GM18858 (cell line): ENCODE measurements around the gene FAM120B.
"Not testable (repeated sequence)": the region's sequence is repeated elsewhere in the genome, so short reads cannot be mapped to it uniquely, and the experiment has no call there.

Experiments
- ATAC-seq: cut with Tn5 transposase; IDR thresholded peaks from one replicate; pipeline ENCODE4 v1.9.1; 2021; ENCODE audit not compliant: unreplicated experiment

Gene FAM120B

DNA sequence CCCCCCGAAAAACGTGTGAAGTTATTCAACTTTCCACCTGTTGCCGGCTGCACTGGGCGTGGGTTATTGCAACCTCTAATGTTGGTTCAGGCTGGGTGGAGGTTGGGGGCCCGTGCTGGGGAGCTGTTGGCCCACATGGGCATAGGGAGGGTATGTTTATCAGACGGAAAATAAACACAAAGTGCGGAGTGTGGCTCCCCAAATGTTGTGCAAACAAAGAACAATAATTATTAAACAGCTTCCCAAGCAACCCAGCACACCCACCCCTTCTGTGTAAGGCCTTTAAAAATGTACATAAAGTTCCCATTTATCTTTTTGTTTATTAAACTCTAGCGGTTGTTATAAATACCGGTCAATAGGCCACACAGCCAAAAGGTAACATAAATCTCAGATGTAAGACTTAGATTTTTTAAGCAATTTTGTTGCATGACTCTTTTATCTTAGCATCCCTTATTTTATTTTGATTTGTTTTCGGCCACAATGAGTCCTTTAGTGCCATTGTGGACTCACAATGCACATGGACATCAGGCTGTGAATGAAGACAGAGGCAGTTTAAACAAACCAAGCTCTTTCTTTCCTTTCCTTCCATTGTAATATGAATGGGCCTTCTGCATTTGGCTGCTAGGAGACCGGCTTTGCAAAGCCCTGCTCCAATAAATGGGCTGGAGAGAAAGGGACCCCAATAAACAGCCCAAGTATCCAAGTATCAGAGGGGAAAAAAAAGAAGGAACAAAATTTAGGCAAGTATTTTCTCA, 8.8 kb upstream of the FAM120B start:
- ATAC-seq: no peak

DNA sequence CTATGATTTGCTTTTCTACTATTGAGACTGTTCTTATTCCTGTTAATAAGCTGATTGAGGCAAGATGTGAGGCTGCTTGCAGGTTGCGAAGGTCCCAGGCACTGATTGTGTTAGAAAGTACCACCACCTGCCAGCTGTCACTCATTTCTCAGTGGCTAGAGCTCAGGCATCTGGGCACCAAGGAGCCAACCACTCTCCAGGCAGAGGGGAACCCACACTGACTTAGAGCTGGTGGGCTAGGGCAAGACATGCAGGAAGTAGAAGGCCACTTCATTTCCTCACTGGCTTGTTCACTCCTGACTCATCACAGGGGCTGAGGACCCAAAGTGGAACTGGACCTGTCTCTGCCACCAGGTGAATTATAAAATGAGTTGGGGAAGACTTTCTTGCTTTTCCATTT, 7.9 kb upstream of the FAM120B start:
- ATAC-seq: no peak

DNA sequence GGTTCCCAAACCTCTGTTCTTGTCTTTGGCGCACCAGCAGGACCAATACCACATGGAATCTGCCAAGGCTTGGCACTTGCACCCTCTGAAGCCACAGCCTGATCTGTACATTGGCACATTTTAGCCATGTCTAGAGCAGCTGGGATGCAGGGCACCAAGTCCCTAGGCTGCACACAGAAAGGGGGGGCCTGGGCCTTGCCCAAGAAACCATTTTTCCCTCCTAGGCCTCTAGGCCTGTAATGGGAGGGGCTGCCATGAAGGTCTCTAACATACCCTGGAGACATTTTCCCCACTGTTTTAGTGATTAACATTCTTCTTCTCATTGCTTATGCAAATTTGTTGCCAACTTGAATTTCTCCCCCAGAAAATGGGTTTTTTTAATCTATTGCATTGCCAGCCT, 5.4 kb upstream of the FAM120B start:
- no peak for ATAC-seq

DNA sequence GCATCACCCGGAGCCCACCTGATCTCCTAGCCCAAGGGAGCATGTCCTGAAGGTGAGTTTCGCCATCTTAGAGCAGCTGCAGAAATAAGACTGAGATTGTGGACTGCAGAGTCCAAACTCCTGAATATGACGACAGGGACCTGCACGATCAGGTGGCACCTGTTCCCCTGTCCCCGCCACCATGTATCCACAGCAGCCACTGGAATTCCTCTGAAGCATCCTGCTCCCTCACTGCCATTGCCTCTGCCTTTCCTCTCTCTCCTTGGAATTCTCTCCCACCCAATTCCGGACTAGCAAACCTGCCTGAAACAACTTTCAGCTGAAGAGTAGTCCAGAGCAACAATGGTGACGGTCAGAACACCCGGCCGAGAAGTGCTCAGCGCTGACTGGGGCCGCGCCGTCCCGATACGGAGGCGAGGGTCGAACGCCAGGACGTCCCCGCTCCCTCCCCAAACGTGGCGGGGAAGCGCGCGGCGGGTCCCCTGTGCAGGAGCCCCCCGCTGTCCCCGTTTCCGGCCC, 694 bp upstream of the FAM120B start:
- ATAC-seq: peak; percentile 5

DNA sequence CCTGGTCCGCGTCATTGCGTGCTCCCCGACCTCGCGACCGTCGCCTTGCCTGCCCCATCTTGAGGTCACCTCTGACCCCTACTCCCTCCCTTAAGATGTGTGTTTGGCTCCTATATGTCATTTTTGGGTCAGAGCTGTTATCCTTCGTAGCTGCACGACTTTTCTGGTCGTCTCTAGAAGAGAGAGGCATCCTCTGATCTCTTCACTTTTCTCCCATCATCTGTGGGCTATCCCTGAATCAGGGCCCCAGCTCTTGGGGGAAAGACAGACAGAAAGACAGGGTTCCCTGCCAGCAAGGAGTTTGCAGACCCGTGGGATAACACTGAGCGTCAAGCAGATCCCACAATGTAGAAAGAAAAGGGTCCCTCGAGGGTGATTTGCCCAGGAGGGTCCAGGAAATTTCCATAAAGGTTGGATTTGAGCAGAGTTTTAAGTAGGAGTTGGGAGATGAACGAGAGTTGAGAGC, 555 bp downstream of the FAM120B start:
- ATAC-seq: no peak

DNA sequence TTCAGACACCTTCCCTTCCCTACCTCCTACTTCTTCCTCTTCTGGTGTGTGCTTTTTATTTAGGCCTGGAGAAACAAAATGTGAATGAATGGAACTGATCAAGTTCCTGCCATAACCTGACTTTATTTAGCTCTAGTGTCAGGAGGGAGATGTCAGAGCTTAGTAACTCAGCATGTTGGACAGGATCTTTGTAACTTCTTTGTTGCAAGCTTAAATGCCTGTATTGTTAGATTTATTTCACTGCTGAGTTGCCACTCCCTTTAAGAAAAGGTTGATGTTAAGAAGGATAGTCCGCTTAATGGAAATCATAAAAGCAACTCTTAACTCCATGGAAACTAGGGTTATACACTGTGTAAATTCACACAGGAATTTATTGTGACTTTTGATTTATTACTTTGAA, 2.2 kb downstream of the FAM120B start:
- ATAC-seq: no peak

DNA sequence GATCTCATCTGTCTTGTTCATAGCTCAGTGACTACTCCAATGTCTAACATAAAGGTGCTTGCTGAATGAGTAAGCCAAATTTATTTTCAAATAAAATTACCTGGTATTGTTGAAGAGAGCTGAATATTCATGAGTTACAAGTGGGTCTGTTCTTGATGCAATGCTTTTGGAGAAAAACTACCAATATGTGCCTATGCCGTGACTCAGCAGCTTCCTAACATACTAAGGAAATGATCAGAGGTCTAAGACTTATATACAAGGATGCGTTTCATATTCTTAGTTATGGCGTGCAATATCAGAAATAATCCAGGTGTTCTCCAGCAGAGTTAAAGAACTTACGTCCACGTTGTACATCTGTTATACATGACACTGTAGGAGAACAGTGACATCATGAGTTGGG, 5.1 kb downstream of the FAM120B start:
- no peak for ATAC-seq

DNA sequence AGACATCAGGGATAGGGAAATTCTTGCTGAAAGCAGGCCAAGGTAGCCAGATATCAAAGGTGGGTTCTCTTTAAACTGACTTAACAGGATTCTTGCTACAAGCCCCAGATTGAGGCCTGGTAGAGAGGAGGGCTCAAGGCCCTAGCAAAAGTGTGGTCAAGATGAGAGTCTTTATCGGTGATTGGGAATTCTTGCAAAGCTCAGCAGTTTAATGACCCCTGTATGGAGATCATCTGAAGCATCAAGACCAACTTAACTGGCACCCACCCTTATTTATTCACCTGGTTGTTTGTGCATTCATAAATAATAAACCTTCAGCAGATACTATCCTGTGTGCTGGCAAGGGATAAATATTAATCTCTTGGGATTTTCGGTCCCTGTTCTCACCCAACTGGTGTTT, 6.3 kb downstream of the FAM120B start:
- ATAC-seq: no peak

DNA sequence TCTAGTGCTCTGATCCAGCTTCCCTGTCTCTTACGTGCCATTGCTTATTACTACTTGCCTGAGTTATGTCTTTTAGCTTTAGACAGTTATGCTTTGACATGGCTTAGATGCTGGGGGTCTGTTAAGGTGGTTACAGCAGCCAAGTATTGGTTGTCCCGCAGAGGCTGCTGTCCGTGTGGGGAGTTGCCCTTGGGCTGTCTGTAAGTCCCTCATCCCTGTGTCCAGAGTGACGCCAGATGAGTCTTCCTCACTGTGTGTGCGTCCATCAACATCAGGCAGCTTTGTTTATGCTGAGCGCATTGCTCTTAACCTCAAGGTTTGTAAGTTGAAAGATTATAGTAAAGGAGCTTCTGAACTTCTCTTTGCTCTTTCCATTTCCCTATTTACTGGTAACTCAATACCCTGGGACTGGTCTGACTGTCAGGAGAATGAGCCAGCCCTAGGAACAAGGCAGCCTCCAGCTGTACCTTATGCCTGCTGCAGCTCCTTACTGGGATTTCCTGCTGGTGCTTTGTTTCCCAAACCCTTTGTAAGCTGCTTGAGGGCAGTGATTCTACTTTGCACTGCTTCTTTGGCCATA, 7.2 kb downstream of the FAM120B start:
- no peak for ATAC-seq

DNA sequence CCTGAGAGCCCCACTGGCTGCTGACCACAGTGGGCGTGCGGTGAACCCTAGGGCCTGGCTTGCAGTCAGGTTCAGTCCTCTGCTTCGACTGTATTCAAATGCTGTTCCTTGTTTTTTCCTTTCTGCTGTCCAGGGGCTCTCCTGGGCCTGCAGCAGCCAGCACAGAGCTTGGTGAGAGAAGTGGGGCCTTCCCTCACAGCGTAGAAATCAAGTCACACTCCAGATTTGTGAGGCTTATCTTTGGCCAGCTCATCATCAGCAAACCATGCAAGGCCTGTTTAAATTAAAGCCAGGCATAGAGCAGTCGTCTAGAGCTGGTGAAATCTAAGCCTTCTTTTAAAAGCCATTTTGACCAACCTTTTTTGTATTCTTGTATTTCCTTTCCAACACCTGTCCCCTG, 8.4 kb downstream of the FAM120B start:
- no peak for ATAC-seq

DNA sequence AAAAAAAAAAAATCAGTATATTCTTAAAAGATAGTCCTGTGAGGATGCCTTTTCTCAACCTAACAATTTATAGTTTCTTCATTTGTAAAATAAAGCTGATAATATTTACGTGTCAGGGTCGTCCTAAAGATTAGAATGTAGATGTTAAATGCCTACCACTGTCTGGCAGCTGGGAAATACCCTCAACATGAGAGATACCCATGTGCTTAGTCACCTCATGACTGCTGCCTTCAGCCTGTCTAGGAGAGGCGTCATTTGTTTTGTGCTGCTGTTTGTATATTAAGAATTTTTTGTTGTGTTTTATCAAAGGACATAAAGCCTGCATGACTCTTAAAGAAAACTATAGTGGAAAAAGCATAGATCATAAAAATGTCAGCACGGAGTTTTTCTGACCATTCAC, 9.5 kb downstream of the FAM120B start:
- no peak for ATAC-seq

DNA sequence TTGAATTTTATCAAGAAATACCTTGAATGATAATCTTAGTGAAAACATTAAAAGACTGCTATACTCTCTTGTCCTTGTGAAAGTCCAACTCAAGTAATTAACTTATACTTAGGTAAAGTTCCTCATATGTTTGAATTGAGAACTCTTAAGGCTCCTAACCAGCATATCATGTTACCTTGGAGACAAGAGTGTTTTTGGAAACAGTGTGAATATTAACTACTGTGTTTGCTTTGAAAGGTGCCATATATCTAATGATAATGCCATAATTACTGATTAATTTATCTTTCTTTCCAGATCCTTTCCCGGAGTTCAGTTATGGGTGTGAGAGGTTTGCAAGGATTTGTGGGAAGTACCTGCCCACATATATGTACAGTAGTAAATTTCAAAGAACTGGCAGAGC, 10.5 kb downstream of the FAM120B start:
- ATAC-seq: no peak

DNA sequence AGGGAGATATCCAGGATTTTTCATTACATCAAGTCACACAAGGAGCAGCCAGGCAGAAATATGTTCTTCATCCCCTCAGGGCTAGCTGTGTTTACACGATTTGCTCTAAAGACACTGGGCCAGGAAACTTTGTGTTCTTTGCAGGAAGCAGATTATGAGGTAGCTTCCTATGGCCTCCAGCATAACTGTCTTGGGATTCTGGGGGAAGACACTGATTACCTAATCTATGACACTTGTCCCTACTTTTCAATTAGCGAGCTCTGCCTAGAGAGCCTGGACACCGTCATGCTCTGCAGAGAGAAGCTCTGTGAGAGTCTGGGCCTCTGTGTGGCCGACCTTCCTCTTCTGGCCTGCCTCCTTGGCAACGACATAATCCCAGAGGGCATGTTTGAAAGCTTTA, 11.2 kb downstream of the FAM120B start:
- ATAC-seq: no peak

DNA sequence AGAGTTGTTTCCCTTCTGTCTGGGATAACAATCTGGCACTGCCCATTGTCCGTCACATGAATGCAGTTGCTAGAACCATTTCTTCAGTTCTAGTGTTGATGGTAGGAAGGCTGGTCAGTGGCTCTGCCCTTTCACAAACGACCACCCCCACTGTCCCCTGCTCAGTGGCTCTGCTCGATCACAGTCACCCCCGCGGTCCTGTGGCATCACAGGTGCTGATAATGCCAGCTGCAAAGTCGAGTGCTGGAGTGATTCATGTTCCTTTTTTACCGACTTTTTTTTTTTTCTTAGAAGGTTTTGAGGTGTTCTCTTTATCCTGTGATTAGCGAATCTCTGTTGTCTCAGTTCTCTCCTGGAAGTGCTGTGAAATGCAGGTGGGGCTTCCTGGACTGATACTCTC, 22.8 kb downstream of the FAM120B start:
- no peak for ATAC-seq

DNA sequence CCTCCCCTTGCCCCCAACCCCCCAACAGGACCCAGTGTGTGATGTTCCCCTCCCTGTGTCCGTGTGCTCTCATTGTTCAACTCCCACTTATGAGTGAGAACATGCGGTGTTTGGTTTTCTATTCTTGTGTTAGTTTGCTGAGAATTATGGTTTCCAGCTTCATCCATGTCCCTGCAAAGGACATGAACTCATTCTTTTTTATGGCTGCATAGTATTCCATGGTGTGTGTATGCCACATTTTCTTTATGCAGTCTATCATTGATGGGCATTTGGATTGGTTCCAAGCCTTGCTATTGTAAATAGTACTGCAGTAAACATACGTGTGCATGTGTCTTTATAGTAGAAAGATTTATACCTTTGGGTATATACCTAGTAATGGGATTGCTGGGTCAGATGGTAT, 28.6 kb downstream of the FAM120B start:
- not testable (repeated sequence) for ATAC-seq

DNA sequence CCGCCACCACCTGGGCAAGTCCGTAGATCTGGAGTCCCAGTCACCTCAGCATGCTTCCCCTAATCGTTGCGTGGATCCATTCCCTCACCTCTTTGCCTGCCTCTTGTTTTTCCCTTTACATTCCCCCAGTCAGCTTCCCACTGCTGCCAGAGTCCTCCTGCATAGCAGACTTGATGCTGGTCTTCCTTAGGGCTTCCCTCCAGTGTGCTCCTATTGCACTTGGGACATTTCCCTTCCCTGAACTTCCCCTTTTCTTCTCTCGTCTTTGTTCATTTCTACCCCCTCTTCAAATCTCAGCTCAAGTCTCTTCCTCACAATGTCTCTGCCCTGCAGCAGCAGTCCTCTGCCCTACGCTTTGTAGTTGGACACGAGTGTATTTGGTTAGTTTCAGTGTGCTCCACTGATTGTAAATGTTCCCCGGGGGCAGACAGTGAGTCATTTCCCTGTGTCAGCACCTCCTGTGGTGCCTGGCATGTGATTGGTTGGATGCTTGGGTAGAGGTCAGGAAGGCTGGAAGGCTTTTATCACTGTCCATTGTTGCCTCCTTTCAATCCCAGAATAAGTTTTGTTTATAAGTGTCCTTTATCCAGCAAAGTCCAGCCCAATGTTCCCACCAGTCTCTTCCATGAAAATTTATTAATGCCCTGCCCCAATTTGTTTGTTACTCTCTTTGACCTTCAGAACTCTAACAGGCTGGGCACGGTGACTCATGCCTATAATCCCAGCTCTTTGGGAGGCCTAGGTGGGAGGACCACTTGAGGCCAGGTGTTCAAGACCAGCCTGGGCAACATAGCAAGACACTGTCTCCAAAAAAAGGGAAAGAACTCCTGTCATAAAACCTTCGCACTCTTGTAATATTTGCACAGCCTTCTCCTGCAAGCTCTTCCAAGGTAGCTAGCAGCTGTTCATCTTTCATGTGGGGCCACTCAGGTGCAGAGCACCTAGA, 38.3 kb downstream of the FAM120B start:
- peak; percentile 43 for ATAC-seq

DNA sequence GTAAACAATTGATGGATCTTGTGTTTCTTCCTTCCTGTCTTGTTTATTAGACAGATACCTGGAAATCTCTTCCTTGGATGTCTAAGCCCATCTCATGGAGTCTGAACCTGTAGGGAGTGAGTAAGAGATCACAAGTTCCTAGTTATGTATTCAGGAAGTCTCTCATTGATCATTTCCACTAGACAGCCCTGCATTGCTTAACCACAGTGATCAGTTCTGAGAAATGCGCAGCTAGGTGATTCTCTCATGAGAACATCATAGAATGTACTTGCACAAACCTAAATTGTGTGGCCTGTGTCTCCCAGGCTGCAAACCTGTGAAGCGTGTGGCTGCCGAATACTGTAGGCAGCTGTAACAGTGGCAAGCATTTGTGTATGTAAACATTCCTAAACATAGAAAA, 39.1 kb downstream of the FAM120B start:
- no peak for ATAC-seq

DNA sequence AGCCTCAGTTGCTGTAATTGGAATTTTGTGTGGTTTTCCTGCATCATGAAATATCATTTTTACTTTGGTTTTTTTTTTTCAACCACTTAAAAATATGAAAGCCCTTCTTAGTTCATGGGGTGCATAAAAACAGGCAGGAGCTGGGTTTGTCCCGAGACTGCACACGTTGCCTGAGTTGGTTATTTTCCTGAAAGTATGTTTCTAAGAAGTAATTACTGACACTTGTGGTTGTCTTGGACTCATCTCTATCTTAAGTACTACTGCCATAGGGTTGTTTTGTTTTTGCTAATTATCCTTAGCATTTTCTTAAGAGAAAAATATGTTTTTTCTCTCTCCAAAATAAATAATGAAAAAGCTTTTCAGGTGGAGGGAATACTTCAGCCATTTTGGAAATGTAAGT, 40.1 kb downstream of the FAM120B start:
- no peak for ATAC-seq

DNA sequence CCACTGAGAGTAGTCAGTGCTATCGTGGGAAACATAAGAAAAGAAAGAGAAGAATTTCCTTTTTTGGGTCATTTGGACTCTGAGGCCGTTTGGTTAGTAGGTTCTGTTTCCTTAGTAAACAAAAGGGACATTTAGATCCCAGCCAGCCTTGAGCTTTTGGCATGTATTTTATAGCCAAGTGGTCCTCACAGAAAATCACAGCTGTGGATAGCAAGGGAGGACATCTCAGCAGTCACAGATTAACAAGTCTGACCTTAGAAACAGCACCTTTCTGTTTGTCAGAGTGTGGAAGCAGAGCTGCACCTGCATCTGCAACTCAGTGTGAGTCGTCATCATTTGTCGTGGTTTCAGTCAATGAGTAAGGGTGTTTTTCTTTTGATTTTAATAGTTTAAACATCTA, 40.5 kb downstream of the FAM120B start:
- ATAC-seq: peak; percentile 53

DNA sequence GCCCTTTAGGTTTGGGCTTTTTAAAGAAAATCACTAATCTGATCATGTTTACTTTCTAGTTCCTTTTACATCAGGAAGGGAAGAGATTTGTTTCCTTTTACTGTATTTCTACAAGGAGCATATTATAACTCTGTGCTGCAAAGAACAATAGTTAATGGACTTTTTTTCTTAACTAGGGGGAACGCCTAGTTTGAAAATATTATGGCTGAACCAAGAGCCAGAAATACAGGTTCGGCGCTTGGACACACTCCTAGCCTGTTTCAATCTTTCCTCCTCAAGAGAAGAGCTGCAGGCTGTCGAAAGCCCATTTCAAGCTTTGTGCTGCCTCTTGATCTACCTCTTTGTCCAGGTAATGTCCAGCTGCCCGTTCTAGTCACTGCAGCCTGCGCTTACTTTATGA, 41.4 kb downstream of the FAM120B start:
- ATAC-seq: no peak

DNA sequence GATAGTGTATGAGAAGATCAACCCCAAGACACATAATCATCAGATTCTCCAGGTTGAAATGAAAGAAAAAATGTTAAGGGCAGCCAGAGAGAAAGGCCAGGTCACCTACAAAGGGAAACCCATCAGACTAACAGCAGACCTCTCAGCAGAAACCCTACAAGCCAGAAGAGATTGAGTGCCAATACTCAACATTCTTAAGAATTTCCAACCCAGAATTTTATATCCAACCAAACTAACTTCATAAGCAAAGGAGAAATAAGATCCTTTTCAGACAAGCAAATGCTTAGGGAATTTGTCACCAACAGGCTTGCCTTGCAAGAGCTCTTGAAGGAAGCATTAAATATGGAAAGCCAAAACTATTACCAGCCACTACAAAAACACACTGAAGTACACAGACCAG, 44.9 kb downstream of the FAM120B start:
- not testable (repeated sequence) for ATAC-seq

DNA sequence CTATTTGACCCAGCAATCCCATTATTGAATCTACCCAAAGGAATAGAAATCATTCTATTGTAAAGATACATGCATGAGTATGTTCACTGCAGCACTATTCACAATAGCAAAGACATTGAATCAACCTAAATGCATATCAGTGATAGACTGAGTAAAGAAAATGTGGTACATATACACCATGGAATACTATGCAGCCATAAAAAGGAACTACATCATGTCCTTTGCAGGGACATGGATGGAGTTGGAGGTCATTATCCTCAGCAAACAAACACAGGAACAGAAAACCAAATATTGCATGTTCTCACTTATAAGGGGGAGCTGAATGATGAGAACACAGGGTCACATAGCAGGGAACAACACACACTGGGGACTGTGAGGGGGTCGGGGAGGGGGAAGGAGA, 48.6 kb downstream of the FAM120B start:
- ATAC-seq: not testable (repeated sequence)
